ENCODE results near the gene EMB. TPM values are rescaled to one million over a fixed set of nuclear protein-coding genes. Genes with fewer than 3 reads are reported as not detected.

Gene EMB
- total and polyA plus RNA-seq, 9 of the 15 experiments (the other 6 are each of a cell fraction or from before 2014, with no cell fraction given), result 0.31 TPM; not detected in 8

GRCh38 chr5:50401336-50401735, 39.8 kb downstream of the EMB start:
- CTCF ChIA-PET (ENCODE audit: low intra/inter-chr PET ratio), result no interaction called here
- Histone ChIP-seq H4K20me1 (replicated peaks; ENCODE audit: control insufficient read depth, insufficient read depth, low read length) (no peaks in the 10 kb centered on the region), H3K9ac (ENCODE audit: insufficient read depth in 1 of 2, low read depth in 2 of 2, low read length in 2 of 2) (no peak overlapping the region), H3K9me3 (replicated peaks; ENCODE audit: control insufficient read depth, insufficient read depth, low read depth, low read length) (no peaks in the 10 kb centered on the region), H3K36me3 (ENCODE audit: control insufficient read depth, insufficient read depth, low read length) (no peaks in the 10 kb centered on the region), H3K27me3 (ENCODE audit: control insufficient read depth in 2 of 2, insufficient read depth in 2 of 2, low read length in 2 of 2) (no peaks in the 10 kb centered on the region), H2AFZ (ENCODE audit: low read depth, low read length) (no peak overlapping the region), H3K9me1 (ENCODE audit: control insufficient read depth, insufficient read depth, low read length) (no peaks in the 10 kb centered on the region), H3K4me3 (no peak overlapping the region), H3K4me2 (ENCODE audit: insufficient read depth, low read length) (no peak overlapping the region), H3K27ac (ENCODE audit: extremely low read depth, low read depth, low read length) (no peak overlapping the region), H3K4me1 (replicated peaks in 1 of 2; ENCODE audit: control insufficient read depth in 2 of 2, insufficient read depth in 2 of 2, low read length in 2 of 2) (no peaks in the 10 kb centered on the region), H3K79me2 (ENCODE audit: control insufficient read depth, insufficient read depth, low read length) (no peaks in the 10 kb centered on the region)
- POLR2A ChIA-PET, result no interaction called here
- WGBS (ENCODE audit: insufficient coverage, low coverage, missing lambda C conversion rate), result 0% methylated on average over 3 of the region's 3 CpGs
- FAIRE-seq (no peak), DNase-seq (ENCODE audit: extremely low read depth in 1 of 4, low spot score in 3 of 4) (no peak), ATAC-seq (no peak)
- no peak for TF ChIP-seq ZBTB26 (CRISPR knock-in tag; IDR thresholded peaks at IDR 0.05)
- no peak for TF ChIP-seq ETV6 (IDR thresholded peaks at IDR 0.05; ENCODE audit: borderline replicate concordance in 1 of 2, low read depth in 2 of 2, low read length in 1 of 2)
- no peak for TF ChIP-seq ETV6 (CRISPR knock-in tag; IDR thresholded peaks at IDR 0.05; ENCODE audit: borderline replicate concordance)
- TF ChIP-seq SMAD4 (CRISPR knock-in tag; conservative IDR thresholded peaks at IDR 0.05), result no peak
- no peak for TF ChIP-seq KDM1A (IDR thresholded peaks at IDR 0.05)
- TF ChIP-seq ZNF197 (CRISPR knock-in tag; IDR thresholded peaks at IDR 0.05; ENCODE audit: low read depth), result no peak
- no peak for TF ChIP-seq PCBP1 (IDR thresholded peaks at IDR 0.05; ENCODE audit: low read depth, low read length, poor library complexity, severe bottlenecking)
- no peak for TF ChIP-seq ASH1L (IDR thresholded peaks at IDR 0.05; ENCODE audit: borderline replicate concordance, low read depth, partially characterized antibody)
- TF ChIP-seq MBD1 (CRISPR knock-in tag; IDR thresholded peaks at IDR 0.05), result no peak
- no peak for TF ChIP-seq CTBP1 (IDR thresholded peaks at IDR 0.05; ENCODE audit: borderline replicate concordance)
- TF ChIP-seq AFF1 (IDR thresholded peaks at IDR 0.05; ENCODE audit: low read depth in 1 of 2, partially characterized antibody in 2 of 2), result no peak
- intact Hi-C loops (cut with micrococcal nuclease) (no loop called here), in situ Hi-C loops (cut with MboI) (no loop called here)
- no TSS peak for BruUV-seq (replicated peaks)

Measured in K562 (cell line).